NCI-H82 (cell line): ENCODE data around the gene IGSF21.

Experiments
- DNase-seq: peaks from one replicate; lab custom pipeline; 2025; lab: John Stamatoyannopoulos, UW

The IGSF21 gene

DNA sequence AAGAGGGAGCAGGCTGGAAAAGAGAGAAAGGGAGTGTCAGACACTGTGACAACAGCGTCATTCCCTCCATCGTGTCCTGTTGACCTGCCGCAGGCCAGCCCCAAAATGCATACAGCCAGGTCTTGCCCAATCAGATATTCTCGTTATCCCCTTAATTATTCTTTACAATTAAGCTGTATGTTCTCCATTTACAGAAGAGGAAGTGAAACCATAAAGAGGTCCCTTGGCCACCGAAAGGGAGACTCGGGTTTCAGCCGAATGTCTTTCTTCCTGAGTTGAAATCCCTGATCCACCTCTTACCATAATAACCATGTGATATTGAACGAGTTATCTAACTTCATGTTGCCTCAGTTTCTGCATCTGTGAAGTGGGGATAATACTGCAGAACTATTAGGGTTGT lies 70.5 kb downstream of the IGSF21 start:
- no peak for DNase-seq

DNA sequence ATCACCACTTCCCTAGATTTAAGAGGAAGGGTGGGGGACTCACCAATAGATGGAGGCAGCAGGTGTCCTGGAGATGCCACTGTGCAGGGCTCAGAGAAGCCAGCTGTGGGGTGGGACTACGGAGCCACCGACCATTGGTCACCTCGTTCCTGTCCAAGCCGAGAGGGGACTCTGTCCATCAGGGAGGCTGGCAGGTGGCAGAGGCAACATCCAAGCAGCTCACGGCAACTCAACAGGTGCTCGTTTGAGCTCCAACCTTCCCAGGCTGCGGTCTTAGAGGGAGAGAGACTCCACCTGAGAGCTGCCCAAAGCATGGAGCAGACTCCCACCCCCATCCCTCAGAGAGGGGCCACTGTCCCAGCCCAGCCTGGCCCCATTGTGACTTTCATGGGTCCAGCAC lies 71.4 kb downstream of the IGSF21 start:
- no peak for DNase-seq

DNA sequence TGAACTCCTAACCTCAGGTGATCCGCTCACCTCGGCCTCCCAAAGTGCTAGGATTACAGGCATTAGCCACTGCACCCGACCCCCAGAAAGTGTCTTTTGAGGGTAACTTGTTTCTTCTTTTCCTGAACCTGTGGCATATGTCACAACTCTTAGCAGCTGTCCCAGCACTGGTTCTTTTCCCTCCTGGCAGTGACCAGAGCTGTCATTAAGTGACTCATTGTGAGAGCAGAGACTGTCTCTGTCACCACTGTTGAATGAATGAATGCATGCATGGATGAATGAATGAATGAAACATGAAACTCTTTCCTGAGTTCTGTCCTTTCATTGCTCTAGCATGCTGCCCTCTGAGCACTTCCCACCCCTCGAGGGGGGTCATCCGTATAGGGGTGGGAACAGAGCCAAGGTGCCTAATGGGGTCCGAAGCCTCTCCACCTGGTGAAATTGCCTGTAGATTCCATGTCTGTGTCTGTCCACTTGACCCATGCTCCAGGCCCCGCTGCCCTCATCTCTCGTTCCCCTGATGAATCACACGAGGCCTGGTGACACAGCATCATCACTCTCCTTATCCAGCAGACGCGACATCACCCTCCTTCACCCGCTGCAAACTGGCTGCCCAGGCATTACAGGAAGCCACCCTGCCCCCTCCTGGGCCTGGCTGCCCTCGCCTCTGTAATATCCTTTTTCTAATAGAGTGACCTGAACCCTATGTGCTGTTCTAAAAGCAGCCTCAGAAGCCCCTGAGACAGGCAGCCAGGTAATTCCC lies 75.0 kb downstream of the IGSF21 start:
- peak; percentile 33 for DNase-seq

DNA sequence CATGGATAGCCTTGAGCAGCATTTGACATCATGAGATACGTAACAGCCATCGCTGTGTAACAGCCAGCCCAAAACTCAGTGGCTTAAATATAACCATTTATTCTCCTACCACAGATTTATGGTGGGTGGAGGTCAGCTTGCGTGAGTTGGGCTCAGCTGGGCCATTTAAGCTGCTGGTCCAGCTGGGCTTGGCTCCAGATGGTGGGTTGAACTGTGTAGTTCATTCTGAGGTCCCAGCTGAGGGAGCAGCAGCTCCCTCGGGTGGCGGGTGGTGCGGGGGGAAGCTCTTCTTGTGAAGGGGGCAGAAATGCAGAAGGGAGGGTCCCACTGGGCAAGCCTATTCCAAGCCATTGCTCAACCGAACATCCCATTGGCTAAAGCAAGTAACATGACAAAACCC lies 75.9 kb downstream of the IGSF21 start:
- peak; percentile 88 for DNase-seq

DNA sequence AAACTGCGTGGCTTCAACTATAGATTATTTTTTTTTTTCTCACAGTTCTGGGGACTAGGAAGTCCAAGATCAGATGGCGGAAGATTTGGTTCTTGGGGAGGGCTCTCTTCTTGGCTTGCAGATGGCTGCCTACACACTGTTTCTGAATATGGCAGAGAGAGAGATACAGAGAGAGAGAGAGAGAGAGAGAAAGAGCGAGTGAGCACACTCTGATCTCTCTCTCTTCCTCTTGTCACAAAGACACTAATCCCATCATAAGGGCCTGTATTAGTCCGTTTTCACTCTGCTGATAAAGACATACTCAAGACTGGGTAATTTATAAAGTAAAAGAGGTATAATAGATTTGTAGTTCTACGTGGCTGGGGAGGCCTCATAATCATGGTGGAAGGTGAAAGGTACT lies 79.5 kb downstream of the IGSF21 start:
- DNase-seq = peak; percentile 76

DNA sequence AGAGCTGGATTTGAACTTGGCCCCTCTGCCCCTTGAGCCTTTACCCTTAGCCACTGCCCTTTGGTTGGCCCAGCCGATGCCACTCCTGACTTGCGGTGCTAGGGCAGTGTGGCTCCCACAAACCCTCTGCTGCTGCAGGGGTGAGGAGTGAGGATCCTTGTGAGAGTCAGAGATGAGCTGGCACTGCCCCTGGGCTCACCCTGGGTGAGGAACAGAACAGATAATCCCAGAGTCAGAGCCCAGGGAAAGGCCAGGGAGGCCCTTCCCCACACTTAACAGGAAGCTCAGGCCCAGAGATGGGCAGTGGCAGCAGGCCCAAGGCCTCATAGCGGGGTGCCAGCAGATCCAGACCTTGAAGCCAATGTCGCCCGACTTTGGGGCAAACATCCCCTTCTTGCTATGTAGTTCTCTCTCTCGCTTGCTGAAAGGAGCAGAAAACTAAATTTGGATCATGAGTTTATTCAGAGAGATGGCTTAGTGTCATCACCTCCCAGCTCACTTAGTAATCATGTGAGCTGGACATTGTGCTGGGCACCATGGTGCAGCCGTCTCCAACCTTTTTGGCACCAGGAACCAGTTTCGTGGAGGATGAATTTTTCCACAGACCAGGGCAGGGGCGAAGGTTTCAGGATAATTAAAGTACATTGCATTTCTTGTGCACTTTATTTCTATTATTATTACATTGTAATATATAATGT lies 81.4 kb downstream of the IGSF21 start:
- DNase-seq = no peak

GRCh38 chr1:18190598-18190997 lies 83.0 kb downstream of the IGSF21 start:
- peak; percentile 89 for DNase-seq

DNA sequence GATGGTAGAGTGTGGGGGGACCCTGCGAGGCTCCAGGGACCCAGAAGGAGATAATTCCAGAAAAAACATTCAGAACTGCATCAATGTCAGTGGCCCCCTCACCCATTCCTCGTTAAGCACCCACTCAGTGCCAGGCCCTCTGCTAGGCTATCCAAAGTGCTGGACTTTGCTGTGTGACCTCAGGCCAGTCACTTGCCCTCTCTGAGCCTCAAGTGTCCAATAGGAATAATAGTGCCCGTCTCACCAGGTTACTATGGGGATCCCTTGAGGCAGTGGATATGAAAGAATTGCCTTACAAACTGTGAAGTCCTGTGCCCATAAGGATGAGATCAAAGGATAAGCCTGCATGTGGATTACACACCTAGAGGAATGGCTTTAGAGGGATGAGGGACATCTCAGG lies 83.4 kb downstream of the IGSF21 start:
- no peak for DNase-seq

GRCh38 chr1:18191481-18192155 lies 84.0 kb downstream of the IGSF21 start:
- DNase-seq = peak; percentile 99

GRCh38 chr1:18192182-18192581 lies 84.6 kb downstream of the IGSF21 start:
- DNase-seq = no peak

- no peak for DNase-seq
Observed at GRCh38 chr1:18192974-18193373, 85.4 kb downstream of the IGSF21 start.

DNA sequence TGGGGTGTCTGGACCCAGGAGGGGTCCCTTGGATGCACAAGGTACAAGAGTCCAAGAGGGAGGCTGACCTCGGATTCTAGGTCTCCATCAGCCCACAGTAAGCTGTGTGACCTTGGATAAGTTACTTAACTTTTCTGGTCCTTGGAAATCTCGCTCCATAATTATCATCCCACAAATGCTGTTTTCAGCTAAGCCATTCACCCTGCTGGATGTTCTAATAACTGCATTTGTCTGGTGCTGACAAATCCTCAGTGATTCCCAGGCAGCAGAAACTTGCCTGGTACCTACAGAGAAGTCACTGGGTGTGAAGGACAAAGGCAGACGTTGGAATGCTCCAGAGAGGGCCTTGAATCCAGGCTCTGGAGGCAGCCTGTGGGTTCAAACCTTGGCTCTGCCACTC lies 89.7 kb downstream of the IGSF21 start:
- peak; percentile 43 for DNase-seq

DNA sequence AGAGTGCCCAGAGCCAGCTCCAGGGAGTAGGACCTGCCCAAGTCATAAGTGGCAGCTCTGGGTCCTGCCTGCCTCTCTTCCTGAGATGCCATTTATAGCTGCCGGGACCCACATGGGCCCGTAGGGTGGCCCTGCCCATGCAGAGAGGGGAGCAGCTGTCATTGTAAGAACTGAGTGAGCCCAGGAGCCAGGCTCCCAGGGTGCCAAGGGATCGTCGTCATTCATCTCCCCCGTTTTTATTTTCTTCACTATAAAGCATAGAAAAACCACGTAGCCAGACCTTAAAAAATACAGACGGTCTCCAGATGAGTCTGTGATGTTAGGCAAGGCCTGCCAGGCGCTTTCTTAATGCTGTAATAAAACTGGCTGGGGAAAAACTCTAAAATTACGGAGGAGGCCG lies 90.7 kb downstream of the IGSF21 start:
- peak; percentile 47 for DNase-seq

GRCh38 chr1:18199462-18199861 lies 91.9 kb downstream of the IGSF21 start:
- DNase-seq = peak; percentile 99

DNA sequence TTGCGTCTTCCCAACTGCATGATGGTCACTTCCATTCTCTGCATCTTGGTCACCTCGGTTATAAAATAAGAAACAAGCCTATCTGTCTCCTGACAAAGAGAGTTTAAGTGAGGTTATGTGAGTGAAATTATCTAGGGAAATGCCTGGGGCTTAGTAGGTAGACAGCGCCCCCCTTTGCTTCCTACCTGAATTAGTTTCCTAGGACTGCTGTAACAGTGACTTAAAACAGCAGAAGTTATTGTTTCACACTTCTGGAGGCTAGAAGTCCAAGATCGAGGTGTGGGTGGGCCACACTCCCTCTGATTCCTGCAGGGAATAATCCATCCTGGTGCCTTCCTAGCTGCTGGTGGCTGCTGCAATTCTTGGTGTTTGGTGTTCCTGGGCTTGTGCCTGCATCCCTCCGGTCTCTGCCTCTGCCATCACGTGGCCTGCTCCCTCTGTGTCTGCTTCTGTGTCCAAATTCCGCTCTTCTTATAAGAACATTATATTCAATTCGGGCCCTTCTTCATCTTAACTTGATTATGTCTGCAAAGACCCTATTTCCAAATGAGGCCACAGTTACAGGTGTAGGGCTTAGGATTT lies 92.6 kb downstream of the IGSF21 start:
- peak; percentile 67 for DNase-seq

- no peak for DNase-seq
Observed at GRCh38 chr1:18200918-18201317, 93.3 kb downstream of the IGSF21 start.

GRCh38 chr1:18201997-18202719 lies 94.6 kb downstream of the IGSF21 start:
- DNase-seq = no peak

- no peak for DNase-seq
Observed at GRCh38 chr1:18203645-18204044, 96.0 kb downstream of the IGSF21 start.

DNA sequence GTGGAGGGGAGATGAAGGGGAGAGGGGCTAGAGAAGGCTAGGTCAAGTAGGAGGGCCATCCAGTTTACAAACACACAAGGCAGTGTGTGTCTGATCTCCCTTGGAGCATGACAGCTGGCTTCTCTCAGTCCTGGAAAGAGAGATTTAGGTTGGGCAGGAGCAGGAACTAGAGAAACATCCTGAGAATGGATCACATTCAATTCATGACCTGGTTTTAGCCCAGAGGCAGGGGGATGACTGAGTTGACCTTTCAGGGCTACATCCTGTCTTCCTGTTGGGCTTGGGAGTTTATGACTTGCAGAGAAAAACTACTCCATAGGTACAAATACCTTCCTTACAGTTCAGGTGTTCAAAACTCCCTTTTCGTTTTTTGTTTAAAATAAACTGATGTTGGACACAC lies 97.0 kb downstream of the IGSF21 start:
- DNase-seq = peak; percentile 14

DNA sequence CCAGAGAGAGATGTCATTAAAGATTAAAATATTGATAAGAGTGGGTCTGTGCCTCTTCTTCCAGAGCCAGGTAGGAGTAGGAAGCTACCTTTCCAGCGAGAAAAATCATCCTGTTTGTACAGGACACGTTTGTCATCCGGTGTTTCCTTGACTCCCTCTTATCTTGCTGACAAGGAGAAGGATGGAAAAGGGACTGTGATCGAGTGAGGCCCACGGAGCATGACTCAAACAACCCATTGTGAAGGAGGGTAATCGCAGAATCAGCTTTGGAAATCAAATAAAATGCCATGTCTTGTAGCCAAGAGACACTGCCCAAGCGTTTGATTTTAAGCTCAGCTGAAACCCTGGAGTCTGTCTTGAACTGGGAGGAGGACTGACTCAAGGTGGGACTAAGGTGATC lies 97.7 kb downstream of the IGSF21 start:
- no peak for DNase-seq

DNA sequence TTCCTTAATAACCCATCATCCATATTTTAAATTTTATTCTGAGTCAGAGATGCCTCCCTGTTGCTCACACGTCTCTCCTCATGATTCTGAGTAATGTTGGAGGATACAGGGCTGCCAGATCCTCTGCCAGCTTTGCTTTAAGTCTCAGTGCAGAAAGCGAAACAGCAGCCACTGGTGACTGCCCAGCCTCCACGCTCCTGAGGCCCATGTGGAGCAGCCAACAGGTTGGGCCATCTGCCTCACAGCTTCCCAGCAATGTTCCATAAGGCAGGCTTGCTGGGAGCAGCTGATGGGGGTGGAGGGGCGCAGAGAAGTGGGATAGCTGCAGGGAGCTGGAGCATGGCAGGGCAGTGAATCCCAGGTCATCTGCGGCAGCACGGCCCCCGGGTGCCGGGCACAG lies 104.2 kb downstream of the IGSF21 start:
- DNase-seq = peak; percentile 91
